K562 (cell line): Measurements from ENCODE around the gene ABHD5. TPM values are rescaled to one million over a fixed set of nuclear protein-coding genes. Genes with fewer than 3 reads are reported as not detected.

Source experiments
- ATF2 ChIP-seq: sonication (generic); formaldehyde crosslinking; IDR thresholded peaks from 2 replicates; pipeline ENCODE4 v1.8.1; 2022; ENCODE audit warnings: missing genetic modification reagents
- BCOR ChIP-seq: fragments of 450-650 bp; IDR thresholded peaks from 2 replicates; pipeline ENCODE4 v1.6.1; 2016
- COPS2 ChIP-seq: fragments of 450-650 bp; conservative IDR thresholded peaks from 2 replicates; pipeline ENCODE4 v1.6.1; 2016; ENCODE audit warnings: mild to moderate bottlenecking, moderate library complexity
- CTCF ChIP-seq, 3 experiments: IDR thresholded peaks in 2 of 3; conservative IDR thresholded peaks in 1 of 3; 2 replicates each; pipeline ENCODE4 v1.5.1; 2011 to 2012; ENCODE audit warnings: low read length in 3 of 3, mild to moderate bottlenecking in 3 of 3, control low read depth in 2 of 3, improper control_type of control experiment in 1 of 3, inconsistent platforms in 1 of 3, low read depth in 1 of 3, mixed read lengths in 1 of 3, moderate library complexity in 1 of 3; ENCODE audit not compliant: insufficient read depth in 2 of 3
- ETV5 ChIP-seq: sonication (generic); formaldehyde crosslinking; IDR thresholded peaks from 2 replicates; pipeline ENCODE4 v1.4.0; 2020; ENCODE audit warnings: low read depth, mild to moderate bottlenecking, missing genetic modification reagents
- FOXP1 ChIP-seq: sonication (generic); formaldehyde crosslinking; IDR thresholded peaks from 2 replicates; pipeline ENCODE4 v1.8.0; 2022; ENCODE audit warnings: mild to moderate bottlenecking, missing genetic modification reagents
- MECOM ChIP-seq: fragments of 250-450 bp; sonication (Bioruptor Pico); IDR thresholded peaks from 2 replicates; pipeline ENCODE4 v1.8.0; 2022; ENCODE audit warnings: inconsistent platforms
- NFYB ChIP-seq: IDR thresholded peaks from 2 replicates; pipeline ENCODE4 v1.6.1; 2011; ENCODE audit warnings: mild to moderate bottlenecking, moderate library complexity; ENCODE audit not compliant: insufficient read length; ENCODE audit errors: extremely low read depth
- PRPF4 ChIP-seq: fragments of 200-400 bp; formaldehyde crosslinking; IDR thresholded peaks from one replicate; pipeline ENCODE4 v1.6.1; 2017; ENCODE audit warnings: low read length, low read depth, mild to moderate bottlenecking; ENCODE audit not compliant: insufficient read depth, poor library complexity, severe bottlenecking
- SP1 ChIP-seq: sonication (generic); formaldehyde crosslinking; IDR thresholded peaks from 2 replicates; pipeline ENCODE4 v1.8.1; 2022; ENCODE audit warnings: mild to moderate bottlenecking, missing genetic modification reagents
- TCF3 ChIP-seq: sonication (generic); formaldehyde crosslinking; IDR thresholded peaks from 2 replicates; pipeline ENCODE4 v1.4.0; 2020; ENCODE audit warnings: mild to moderate bottlenecking, missing genetic modification reagents
- ZFX ChIP-seq: sonication (generic); formaldehyde crosslinking; IDR thresholded peaks from 2 replicates; pipeline ENCODE4 v1.8.0; 2022; ENCODE audit warnings: mild to moderate bottlenecking, missing genetic modification reagents, moderate library complexity
- ZNF134 ChIP-seq: fragments of 250-450 bp; sonication (Bioruptor Pico); conservative IDR thresholded peaks from 2 replicates; pipeline ENCODE4 v1.4.0; 2020
- ZNF316 ChIP-seq: fragments of 450-650 bp; IDR thresholded peaks from 2 replicates; pipeline ENCODE4 v1.6.1; 2016
- ZNF586 ChIP-seq: fragments of 450-650 bp; formaldehyde crosslinking; conservative IDR thresholded peaks from 2 replicates; pipeline ENCODE4 v1.4.0; 2020; ENCODE audit warnings: mild to moderate bottlenecking, moderate library complexity
- ZNF699 ChIP-seq: fragments of 250-450 bp; sonication (Bioruptor Pico); IDR thresholded peaks from 2 replicates; pipeline ENCODE4 v1.8.0; 2021; ENCODE audit warnings: mild to moderate bottlenecking, moderate library complexity; ENCODE audit not compliant: insufficient replicate concordance
- ZNF75A ChIP-seq: fragments of 450-650 bp; formaldehyde crosslinking; IDR thresholded peaks from 2 replicates; pipeline ENCODE4 v1.4.0; 2020; ENCODE audit warnings: mild to moderate bottlenecking
- ZSCAN32 ChIP-seq: fragments of 450-650 bp; formaldehyde crosslinking; IDR thresholded peaks from 2 replicates; pipeline ENCODE4 v1.4.0; 2020; ENCODE audit warnings: mild to moderate bottlenecking, moderate library complexity
- polyA plus RNA-seq, 8 experiments: library from polyadenylated mRNA; depleted of rRNA in 4 of 8; stranded (reverse) in 5 of 8; unstranded in 3 of 8; fragments of >200 nt; fragmentation: Nextera tagmentation in 2 of 8; fragmentation: Illumina TruSeq in 1 of 8; extraction: Ambion mirVana in 2 of 8; extraction: Trizol in 1 of 8; gene quantifications; 2 replicates each; pipeline versions ENCODE4 v1.2.1 to v1.2.3, GENCODE V29; 2011 to 2014; ENCODE audit warnings: inconsistent platforms in 1 of 8, missing spikeins in 1 of 8
- total RNA-seq, 7 experiments: library from RNA; depleted of rRNA in 6 of 7; stranded (reverse); fragments of >200 nt in 6 of 7; fragmentation: Illumina TruSeq in 2 of 7; extraction: Trizol in 2 of 7; gene quantifications; 2 replicates each; pipeline versions ENCODE4 v1.2.1 to v1.2.3, GENCODE V29; 2011 to 2021; ENCODE audit warnings: low replicate concordance in 1 of 7
- TF ChIP-seq, protein P1 (sequence below), 2 experiments: fragments of 450-650 bp; IDR thresholded peaks; 2 replicates each; pipeline ENCODE4 v1.6.1; 2016
- TF ChIP-seq, protein P2 (sequence below): sonication (generic); formaldehyde crosslinking; IDR thresholded peaks from 2 replicates; pipeline ENCODE4 v1.8.1; 2023; ENCODE audit warnings: mild to moderate bottlenecking, missing genetic modification reagents

The ABHD5 gene
- total and polyA plus RNA-seq, 9 of the 15 experiments (the other 6 are each of a cell fraction or from before 2014, with no cell fraction given), result 27.8 to 61.7 (median 39.9) TPM

GRCh38 chr3:43686700-43687498, 3.8 kb upstream of the ABHD5 start (continued):
- TF ChIP-seq NFYB (no peak), ZNF316 (no peak), ZFX (CRISPR knock-in tag) (0 out of 2 replicates have a peak, but pooled peaks have one; percentile 50), SP1 (no peak; the same call in 1 of the 2 replicates), BCOR (no peak), CTCF (IDR thresholded peaks at IDR 0.05 in 2 of 3, conservative IDR thresholded peaks at IDR 0.05 in 1 of 3; ENCODE audit: insufficient read depth in 2 of 3, low read depth in 1 of 3, low read length in 3 of 3) (no peak), PRPF4 (no peak), ETV5 (0 out of 2 replicates have a peak, but pooled peaks have one; percentile 38), ZNF586 (CRISPR knock-in tag) (no peak), MECOM (CRISPR knock-in tag) (peak; percentile 58), TCF3 (CRISPR knock-in tag) (peak; percentile 96), COPS2 (no peak), ZSCAN32 (CRISPR knock-in tag) (no peak), ZNF699 (CRISPR knock-in tag) (no peak), ATF2 (no peak), FOXP1 (CRISPR knock-in tag) (0 out of 2 replicates have a peak, but pooled peaks have one; percentile 54), ZNF75A (CRISPR knock-in tag) (no peak), ZNF134 (CRISPR knock-in tag) (no peak)
- TF ChIP-seq, protein P1, sequence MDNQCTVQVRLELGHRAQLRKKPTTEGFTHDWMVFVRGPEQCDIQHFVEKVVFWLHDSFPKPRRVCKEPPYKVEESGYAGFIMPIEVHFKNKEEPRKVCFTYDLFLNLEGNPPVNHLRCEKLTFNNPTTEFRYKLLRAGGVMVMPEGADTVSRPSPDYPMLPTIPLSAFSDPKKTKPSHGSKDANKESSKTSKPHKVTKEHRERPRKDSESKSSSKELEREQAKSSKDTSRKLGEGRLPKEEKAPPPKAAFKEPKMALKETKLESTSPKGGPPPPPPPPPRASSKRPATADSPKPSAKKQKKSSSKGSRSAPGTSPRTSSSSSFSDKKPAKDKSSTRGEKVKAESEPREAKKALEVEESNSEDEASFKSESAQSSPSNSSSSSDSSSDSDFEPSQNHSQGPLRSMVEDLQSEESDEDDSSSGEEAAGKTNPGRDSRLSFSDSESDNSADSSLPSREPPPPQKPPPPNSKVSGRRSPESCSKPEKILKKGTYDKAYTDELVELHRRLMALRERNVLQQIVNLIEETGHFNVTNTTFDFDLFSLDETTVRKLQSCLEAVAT (IDR thresholded peaks at IDR 0.05), result peak; percentile 17 to 100
- TF ChIP-seq, protein P2, sequence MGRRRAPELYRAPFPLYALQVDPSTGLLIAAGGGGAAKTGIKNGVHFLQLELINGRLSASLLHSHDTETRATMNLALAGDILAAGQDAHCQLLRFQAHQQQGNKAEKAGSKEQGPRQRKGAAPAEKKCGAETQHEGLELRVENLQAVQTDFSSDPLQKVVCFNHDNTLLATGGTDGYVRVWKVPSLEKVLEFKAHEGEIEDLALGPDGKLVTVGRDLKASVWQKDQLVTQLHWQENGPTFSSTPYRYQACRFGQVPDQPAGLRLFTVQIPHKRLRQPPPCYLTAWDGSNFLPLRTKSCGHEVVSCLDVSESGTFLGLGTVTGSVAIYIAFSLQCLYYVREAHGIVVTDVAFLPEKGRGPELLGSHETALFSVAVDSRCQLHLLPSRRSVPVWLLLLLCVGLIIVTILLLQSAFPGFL (CRISPR knock-in tag), result no peak
